ENCODE data around the gene SORCS2.

- no peak for TF ChIP-seq CTCF (IDR thresholded peaks at IDR 0.05; ENCODE audit: low read depth, low read length)
- TF ChIP-seq EZH2phosphoT487 (IDR thresholded peaks at IDR 0.05; ENCODE audit: low read depth): no peak
These were observed 63.7 kb downstream of the SORCS2 start for GRCh38 chr4:7255996-7256395.
